ENCODE results near the gene POLR2B.
A peak's percentile ranks its signal among the peaks of the same experiment; 100 is the strongest.
"Not testable (repeated sequence)": the region's sequence is repeated elsewhere in the genome, so short reads cannot be mapped to it uniquely, and the experiment has no call there.

POLR2B gene

GRCh38 chr4:56978750-56979303, at the start of gene POLR2B:
TSS of gene POLR2B (plus strand) at chr4:56978896. CDS start at chr4:56978986, 90 bp downstream.
- DNase-seq = peak; percentile 63

GRCh38 chr4:56930638-56931037, 48.1 kb upstream of the POLR2B start:
- DNase-seq = no peak

- no peak for DNase-seq
Measured at GRCh38 chr4:56931924-56932323, 46.8 kb upstream of the POLR2B start.

- no peak for DNase-seq
Measured at GRCh38 chr4:56937262-56937661, 41.4 kb upstream of the POLR2B start.

- DNase-seq = not testable (repeated sequence)
Measured at GRCh38 chr4:56939826-56940225, 38.9 kb upstream of the POLR2B start.

- DNase-seq = no peak
Measured at GRCh38 chr4:56940403-56940802, 38.3 kb upstream of the POLR2B start.

GRCh38 chr4:56940971-56941370, 37.7 kb upstream of the POLR2B start:
- DNase-seq = no peak

GRCh38 chr4:56941403-56941802, 37.3 kb upstream of the POLR2B start:
- DNase-seq = no peak

- DNase-seq = no peak
Measured at GRCh38 chr4:56953680-56954520, 24.8 kb upstream of the POLR2B start.

- DNase-seq = peak; percentile 42
Measured at GRCh38 chr4:56958111-56958517, 20.6 kb upstream of the POLR2B start.

GRCh38 chr4:56959100-56959499, 19.6 kb upstream of the POLR2B start:
- no peak for DNase-seq

GRCh38 chr4:56961107-56961500, 17.6 kb upstream of the POLR2B start:
- DNase-seq = no peak

- no peak for DNase-seq
Measured at GRCh38 chr4:56971383-56971782, 7.3 kb upstream of the POLR2B start.

GRCh38 chr4:56972389-56972788, 6.3 kb upstream of the POLR2B start:
- no peak for DNase-seq

- no peak for DNase-seq
Measured at GRCh38 chr4:56972809-56973208, 5.9 kb upstream of the POLR2B start.

GRCh38 chr4:56973336-56973735, 5.4 kb upstream of the POLR2B start:
- DNase-seq = no peak

- no peak for DNase-seq
Measured at GRCh38 chr4:56976283-56976836, 2.3 kb upstream of the POLR2B start.

GRCh38 chr4:56976837-56977320, 1.8 kb upstream of the POLR2B start:
- DNase-seq = no peak

GRCh38 chr4:56977321-56978012, 1.2 kb upstream of the POLR2B start, which contains the start of gene NOA1:
TSS of gene NOA1 (minus strand) at chr4:56977606. CDS start at chr4:56977585, 21 bp downstream.
- peak; percentile 73 for DNase-seq

GRCh38 chr4:56979421-56980072, 851 bp downstream of the POLR2B start:
- no peak for DNase-seq

GRCh38 chr4:56981795-56982201, 3.1 kb downstream of the POLR2B start:
- DNase-seq = no peak

- no peak for DNase-seq
Measured at GRCh38 chr4:56986192-56986591, 7.5 kb downstream of the POLR2B start.

- no peak for DNase-seq
Measured at GRCh38 chr4:56986952-56987351, 8.3 kb downstream of the POLR2B start.
